Endometrium (tissue), 2 donors: ENCODE data around the gene SHPK.

ENCODE experiments used
- FAIRE-seq: peaks from 2 replicates; lab custom pipeline; 2012; peaks lifted over from hg19 to GRCh38; lab: Jason Lieb, UNC
- donor health status: control.
- donor health status: control.

The SHPK gene

GRCh38 chr17:3627769-3628167, 8.3 kb downstream of the SHPK start:
- no peak for FAIRE-seq

- no peak for FAIRE-seq
These were observed 8.9 kb downstream of the SHPK start for GRCh38 chr17:3626831-3627768.

GRCh38 chr17:3622977-3623594, 13.0 kb downstream of the SHPK start:
- FAIRE-seq: no peak

GRCh38 chr17:3621146-3621720, 14.8 kb downstream of the SHPK start:
- FAIRE-seq: no peak

- no peak for FAIRE-seq
These were observed 20.7 kb downstream of the SHPK start for GRCh38 chr17:3615160-3615870.

GRCh38 chr17:3613124-3613523, 22.9 kb downstream of the SHPK start:
- no peak for FAIRE-seq

GRCh38 chr17:3610523-3610922, 25.5 kb downstream of the SHPK start:
- FAIRE-seq: no peak

- no peak for FAIRE-seq
These were observed 26.4 kb downstream of the SHPK start for GRCh38 chr17:3609689-3610088.

- FAIRE-seq: no peak
These were observed 32.2 kb downstream of the SHPK start for GRCh38 chr17:3603870-3604259.

GRCh38 chr17:3603119-3603869, 32.8 kb downstream of the SHPK start:
- no peak for FAIRE-seq

GRCh38 chr17:3602499-3602898, 33.6 kb downstream of the SHPK start:
- no peak for FAIRE-seq

GRCh38 chr17:3600529-3601205, 35.4 kb downstream of the SHPK start:
- FAIRE-seq: no peak

GRCh38 chr17:3598078-3598477, 38.0 kb downstream of the SHPK start:
- no peak for FAIRE-seq

GRCh38 chr17:3596804-3597464, 39.1 kb downstream of the SHPK start:
- FAIRE-seq: no peak

GRCh38 chr17:3594976-3595375, 41.1 kb downstream of the SHPK start:
- no peak for FAIRE-seq

- no peak for FAIRE-seq
These were observed 41.8 kb downstream of the SHPK start for GRCh38 chr17:3594051-3594800.

- no peak for FAIRE-seq
These were observed 42.7 kb downstream of the SHPK start for GRCh38 chr17:3593384-3593783.

GRCh38 chr17:3592216-3592860, 43.7 kb downstream of the SHPK start:
- no peak for FAIRE-seq

GRCh38 chr17:3590768-3591167, 45.3 kb downstream of the SHPK start:
- FAIRE-seq: no peak
